Fibroblast of lung (primary cell): ENCODE results near the gene C22orf15.

Experiments used
- CTCF ChIP-seq, 2 donors: IDR thresholded peaks in 1 of 2; conservative IDR thresholded peaks in 1 of 2; 1 replicate in 1 of 2; 2 replicates in 1 of 2; pipeline ENCODE4 v1.5.1; 2011 to 2012; ENCODE audit warnings: low read length in 2 of 2, control low read depth in 1 of 2, inconsistent platforms in 1 of 2, low read depth in 1 of 2, mild to moderate bottlenecking in 1 of 2
- EZH2 ChIP-seq: IDR thresholded peaks from 2 replicates; pipeline ENCODE4 v1.5.1; 2012; ENCODE audit warnings: low read length, control low read depth, mild to moderate bottlenecking; ENCODE audit errors: missing control alignments

GRCh38 chr22:23759566-23759965 lies 3.2 kb upstream of the C22orf15 start:
- no peak for TF ChIP-seq CTCF (conservative IDR thresholded peaks at IDR 0.05 in 1 of 2, IDR thresholded peaks at IDR 0.05 in 1 of 2; ENCODE audit: low read depth in 1 of 2, low read length in 2 of 2)
- no peak for TF ChIP-seq EZH2
